HFFc6 (cell line): Measurements from ENCODE around the gene BFSP2. TPM values are rescaled to one million over a fixed set of nuclear protein-coding genes. Genes with fewer than 3 reads are reported as not detected.

Experiments used
- DNase-seq: peaks from one replicate; pipeline ENCODE4 v3.0.0-alpha.2; 2018
- H3K27ac Mint-ChIP-seq: 2 replicates; pipeline ENCODE4 v1.8.0; 2020; ENCODE audit warnings: mild to moderate bottlenecking, mixed read lengths
- H3K27me3 Mint-ChIP-seq: 2 replicates; pipeline ENCODE4 v1.8.0; 2021; ENCODE audit warnings: mild to moderate bottlenecking, moderate library complexity, mixed read lengths; ENCODE audit not compliant: insufficient read depth
- H3K36me3 Mint-ChIP-seq: 2 replicates; pipeline ENCODE4 v1.8.0; 2021; ENCODE audit warnings: low read depth, mixed read lengths
- H3K4me1 Mint-ChIP-seq: 2 replicates; pipeline ENCODE4 v1.8.0; 2020; ENCODE audit warnings: low read depth, mixed read lengths
- H3K4me3 Mint-ChIP-seq: 2 replicates; pipeline ENCODE4 v1.8.0; 2020; ENCODE audit warnings: mild to moderate bottlenecking, moderate library complexity, mixed read lengths
- H3K9me3 Mint-ChIP-seq: 2 replicates; pipeline ENCODE4 v1.8.0; 2020; ENCODE audit warnings: mild to moderate bottlenecking, mixed read lengths
- CTCF ChIP-seq: fragments of 200-600 bp; sonication (generic); IDR thresholded peaks from 2 replicates; pipeline ENCODE4 v1.5.0; 2021; ENCODE audit warnings: antibody characterized with exemption, mild to moderate bottlenecking
- total RNA-seq, 6 experiments: library from RNA; stranded (reverse); fragmentation: NEBNext Ultra II Directional; extraction: Animal tissue kit (Norgen Biotek cat#: 25700); gene quantifications; 2 replicates in 1 of 6; 3 replicates in 5 of 6; pipeline ENCODE4 v1.2.3, GENCODE V29; 2021

The BFSP2 gene
- total RNA-seq, 6 experiments from 2014 or later, result not detected

- H3K36me3 Mint-ChIP-seq, result no peaks in the 10 kb centered on the region
- H3K27me3 Mint-ChIP-seq, result peaks cover 8% of the 10 kb centered on the region
- no peak overlapping the region for H3K27ac Mint-ChIP-seq
- no peak for TF ChIP-seq CTCF
- H3K4me3 Mint-ChIP-seq, result no peak overlapping the region
- H3K9me3 Mint-ChIP-seq, result no peaks in the 10 kb centered on the region
- H3K4me1 Mint-ChIP-seq, result peaks cover 15% of the 10 kb centered on the region
- DNase-seq, result no peak
These were observed 28.7 kb downstream of the BFSP2 start for GRCh38 chr3:133428552-133428951.

GRCh38 chr3:133429063-133429462, 29.2 kb downstream of the BFSP2 start:
- Mint-ChIP-seq H3K9me3 (no peaks in the 10 kb centered on the region), H3K27ac (no peak overlapping the region), H3K27me3 (peaks cover 8% of the 10 kb centered on the region), H3K4me1 (peaks cover 15% of the 10 kb centered on the region), H3K36me3 (no peaks in the 10 kb centered on the region), H3K4me3 (no peak overlapping the region)
- TF ChIP-seq CTCF, result no peak
- no peak for DNase-seq

GRCh38 chr3:133439563-133439962, 39.7 kb downstream of the BFSP2 start:
- TF ChIP-seq CTCF, result no peak
- DNase-seq, result no peak
- H3K4me1 Mint-ChIP-seq, result peaks cover 33% of the 10 kb centered on the region
- H3K9me3 Mint-ChIP-seq, result no peaks in the 10 kb centered on the region
- no peak overlapping the region for H3K27ac Mint-ChIP-seq
- H3K36me3 Mint-ChIP-seq, result no peaks in the 10 kb centered on the region
- peaks cover 7% of the 10 kb centered on the region for H3K27me3 Mint-ChIP-seq
- H3K4me3 Mint-ChIP-seq, result no peak overlapping the region

- H3K9me3 Mint-ChIP-seq, result no peaks in the 10 kb centered on the region
- H3K27ac Mint-ChIP-seq, result no peak overlapping the region
- H3K27me3 Mint-ChIP-seq, result peaks cover 9% of the 10 kb centered on the region
- TF ChIP-seq CTCF, result no peak
- no peak overlapping the region for H3K4me3 Mint-ChIP-seq
- H3K36me3 Mint-ChIP-seq, result no peaks in the 10 kb centered on the region
- H3K4me1 Mint-ChIP-seq, result peaks cover 33% of the 10 kb centered on the region
- DNase-seq, result no peak
These were observed 40.8 kb downstream of the BFSP2 start for GRCh38 chr3:133440652-133441051.

GRCh38 chr3:133441867-133442270, 42.0 kb downstream of the BFSP2 start:
- peaks cover 9% of the 10 kb centered on the region for H3K27me3 Mint-ChIP-seq
- H3K4me3 Mint-ChIP-seq, result peak overlapping the region; percentile 80
- H3K27ac Mint-ChIP-seq, result no peak overlapping the region
- H3K36me3 Mint-ChIP-seq, result no peaks in the 10 kb centered on the region
- no peak for TF ChIP-seq CTCF
- peaks cover 33% of the 10 kb centered on the region for H3K4me1 Mint-ChIP-seq
- H3K9me3 Mint-ChIP-seq, result no peaks in the 10 kb centered on the region
- no peak for DNase-seq

- no peak overlapping the region for H3K27ac Mint-ChIP-seq
- H3K9me3 Mint-ChIP-seq, result no peaks in the 10 kb centered on the region
- no peak overlapping the region for H3K4me3 Mint-ChIP-seq
- no peak for DNase-seq
- peaks cover 9% of the 10 kb centered on the region for H3K27me3 Mint-ChIP-seq
- no peak for TF ChIP-seq CTCF
- no peaks in the 10 kb centered on the region for H3K36me3 Mint-ChIP-seq
- H3K4me1 Mint-ChIP-seq, result peaks cover 32% of the 10 kb centered on the region
These were observed 42.7 kb downstream of the BFSP2 start for GRCh38 chr3:133442518-133442917.
